Sigmoid colon (tissue), 7 donors: ENCODE measurements around the gene GNE. TPM values are rescaled to one million over a fixed set of nuclear protein-coding genes. Genes with fewer than 3 reads are reported as not detected.
"Not testable (repeated sequence)": the region's sequence is repeated elsewhere in the genome, so short reads cannot be mapped to it uniquely, and the experiment has no call there.

Source experiments
- DNase-seq: peaks from one replicate; pipeline ENCODE4 v3.0.0-alpha.2; 2019
- H3K27ac ChIP-seq, 4 donors: fragments of 200-600 bp; sonication (generic); one replicate each; pipeline ENCODE4 v1.5.1; 2016 to 2019; ENCODE audit warnings: mild to moderate bottlenecking in 1 of 4
- H3K27me3 ChIP-seq, 3 donors: fragments of 200-600 bp; sonication (generic); one replicate each; pipeline ENCODE4 v1.5.1; 2019; ENCODE audit warnings: mild to moderate bottlenecking in 1 of 3
- H3K36me3 ChIP-seq, 4 donors: fragments of 200-600 bp; sonication (generic); one replicate each; pipeline ENCODE4 v1.5.1; 2016 to 2019
- H3K4me1 ChIP-seq, 4 donors: fragments of 200-600 bp; sonication (generic); one replicate each; pipeline ENCODE4 v1.5.1; 2017 to 2019
- H3K4me3 ChIP-seq, 4 donors: fragments of 200-600 bp; sonication (generic); one replicate each; pipeline ENCODE4 v1.5.1; 2017 to 2019; ENCODE audit warnings: mild to moderate bottlenecking in 2 of 4, moderate library complexity in 1 of 4
- H3K9me3 ChIP-seq, 4 donors: fragments of 200-600 bp in 3 of 4; sonication (generic) in 3 of 4; one replicate each; pipeline versions ENCODE4 v1.5.1 to v1.6.1; 2013 to 2019
- CTCF ChIP-seq, 4 experiments: fragments of 450-650 bp in 3 of 4; fragments of 200-600 bp in 1 of 4; IDR thresholded peaks; one replicate each; pipeline ENCODE4 v1.5.1; 2016 to 2019; ENCODE audit warnings: antibody characterized with exemption in 4 of 4, mild to moderate bottlenecking in 3 of 4, moderate library complexity in 2 of 4
- EP300 ChIP-seq, 4 donors: sonication (generic); formaldehyde crosslinking; IDR thresholded peaks; one replicate each; pipeline ENCODE4 v1.6.1; 2017; ENCODE audit warnings: antibody characterized with exemption in 4 of 4
- POLR2A ChIP-seq, 2 donors: fragments of 450-650 bp; IDR thresholded peaks; one replicate each; pipeline ENCODE4 v1.6.1; 2016; ENCODE audit warnings: antibody characterized with exemption in 2 of 2, mild to moderate bottlenecking in 2 of 2, moderate library complexity in 2 of 2
- POLR2AphosphoS5 ChIP-seq, 4 donors: sonication (generic); formaldehyde crosslinking; IDR thresholded peaks; one replicate each; pipeline ENCODE4 v1.6.1; 2017; ENCODE audit warnings: antibody characterized with exemption in 4 of 4
- WGBS, 2 donors: extraction: QIAGEN DNeasy Blood & Tissue Kit; methylation state at CpG; one replicate each; pipeline ENCODE4 v1.1.7; 2013; 5-methylcytosine and 5-hydroxymethylcytosine counted together
- intact Hi-C: fragments of 100-400 bp; cut with DNase I; formaldehyde crosslinking; loops from one replicate; pipeline ENCODE4 v1.15.1; 2023
- polyA plus RNA-seq, 3 donors: library from polyadenylated mRNA; stranded (reverse); fragments of 200-250 nt; gene quantifications; one replicate each; pipeline ENCODE4 v1.2.3, GENCODE V29; 2013
- total RNA-seq, 4 donors: library from RNA; depleted of rRNA; stranded (reverse); fragments of >200 nt; gene quantifications; one replicate each; pipeline ENCODE4 v1.1.0, GENCODE V29; 2016
- donor health status: healthy with polysubstance abuse.
- donor health status: Bipolar disorder and iron deficiency.
- donor health status: healthy.

Gene GNE
- total and polyA plus RNA-seq, 7 donors, result 22.5 to 74.0 (median 28.2) TPM

DNA sequence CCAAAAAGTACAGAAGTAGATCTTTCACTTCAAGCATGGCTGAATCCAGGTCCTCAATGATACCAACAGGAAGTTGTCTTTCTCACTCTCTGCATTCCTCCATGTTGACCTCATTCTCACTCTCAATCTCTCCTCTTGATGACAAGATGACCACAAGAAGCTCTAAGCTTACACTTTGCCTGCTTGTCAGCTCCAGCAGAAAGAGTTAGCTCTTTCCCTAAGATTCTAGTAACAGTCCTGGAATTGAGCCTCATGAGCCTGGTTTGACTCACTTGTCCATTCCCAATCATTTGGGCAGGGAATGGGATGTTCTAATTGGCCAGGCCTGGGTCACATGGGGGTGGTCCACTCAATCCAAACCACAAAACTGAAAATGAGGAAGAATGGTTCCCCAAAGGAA lies 70.8 kb downstream of the GNE start:
- Histone ChIP-seq H3K9me3 (no peaks in the 10 kb centered on the region), H3K27me3 (no peaks in the 10 kb centered on the region), H3K27ac (no peak overlapping the region), H3K36me3 (no peaks in the 10 kb centered on the region), H3K4me3 (no peak overlapping the region), H3K4me1 (peaks cover 0 to 18% (median 15%) of the 10 kb centered on the region in 4 donors)
- TF ChIP-seq EP300 (IDR thresholded peaks at IDR 0.05), result no peak
- no peak for TF ChIP-seq POLR2AphosphoS5 (IDR thresholded peaks at IDR 0.05)
- no peak for TF ChIP-seq CTCF (IDR thresholded peaks at IDR 0.05)
- TF ChIP-seq POLR2A (IDR thresholded peaks at IDR 0.05), result no peak
- DNase-seq, result no peak
- intact Hi-C loops, result no loop called here

GRCh38 chr9:36180243-36180642 lies 78.0 kb downstream of the GNE start:
- H3K4me3 ChIP-seq, intact Hi-C loops, H3K27ac ChIP-seq, H3K9me3 ChIP-seq, H3K27me3 ChIP-seq, H3K36me3 ChIP-seq, H3K4me1 ChIP-seq: not testable (repeated sequence)
- 89 to 90% methylated on average over 6 of the region's 6 CpGs for WGBS, 2 donors
- peak; percentile 20 for DNase-seq

GRCh38 chr9:36177571-36177970 lies 80.7 kb downstream of the GNE start:
- WGBS, 2 donors, result 82 to 91% methylated on average over 4 of the region's 4 CpGs
- intact Hi-C loops, result no loop called here
- Histone ChIP-seq H3K36me3 (no peaks in the 10 kb centered on the region), H3K27ac (no peak overlapping the region), H3K9me3 (no peaks in the 10 kb centered on the region), H3K4me3 (no peak overlapping the region), H3K4me1 (no peaks in the 10 kb centered on the region), H3K27me3 (no peaks in the 10 kb centered on the region)
- TF ChIP-seq EP300 (IDR thresholded peaks at IDR 0.05) (no peak), CTCF (IDR thresholded peaks at IDR 0.05) (no peak), POLR2A (IDR thresholded peaks at IDR 0.05) (no peak), POLR2AphosphoS5 (IDR thresholded peaks at IDR 0.05) (no peak)
- no peak for DNase-seq

DNA sequence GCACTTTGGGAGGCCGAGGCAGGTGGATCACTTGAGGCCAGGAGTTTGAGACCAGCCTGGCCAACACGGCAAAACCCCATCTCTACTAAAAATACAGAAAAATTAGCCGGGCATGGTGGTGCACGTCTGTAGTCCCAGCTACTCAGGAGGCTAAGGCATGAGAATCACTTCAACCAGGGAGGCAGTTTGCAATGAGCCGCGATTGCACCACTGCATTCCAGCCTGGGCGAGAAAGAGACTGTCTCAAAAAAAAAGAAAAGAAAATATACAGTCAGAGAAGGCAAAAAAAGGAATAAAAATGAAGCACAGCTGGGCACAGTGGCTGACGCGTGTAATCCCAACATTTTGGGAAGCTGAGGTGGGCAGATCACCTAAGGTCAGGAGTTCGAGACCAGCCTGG lies 81.8 kb downstream of the GNE start:
- peak; percentile 26 for DNase-seq
- intact Hi-C loops, H3K27ac ChIP-seq, H3K4me3 ChIP-seq, H3K4me1 ChIP-seq, H3K36me3 ChIP-seq, H3K27me3 ChIP-seq, H3K9me3 ChIP-seq: not testable (repeated sequence)
- 95 to 97% methylated on average over 10 of the region's 10 CpGs for WGBS, 2 donors

GRCh38 chr9:36175209-36175608 lies 83.0 kb downstream of the GNE start:
- H3K4me1 ChIP-seq, intact Hi-C loops, H3K27ac ChIP-seq: not testable (repeated sequence)

DNA sequence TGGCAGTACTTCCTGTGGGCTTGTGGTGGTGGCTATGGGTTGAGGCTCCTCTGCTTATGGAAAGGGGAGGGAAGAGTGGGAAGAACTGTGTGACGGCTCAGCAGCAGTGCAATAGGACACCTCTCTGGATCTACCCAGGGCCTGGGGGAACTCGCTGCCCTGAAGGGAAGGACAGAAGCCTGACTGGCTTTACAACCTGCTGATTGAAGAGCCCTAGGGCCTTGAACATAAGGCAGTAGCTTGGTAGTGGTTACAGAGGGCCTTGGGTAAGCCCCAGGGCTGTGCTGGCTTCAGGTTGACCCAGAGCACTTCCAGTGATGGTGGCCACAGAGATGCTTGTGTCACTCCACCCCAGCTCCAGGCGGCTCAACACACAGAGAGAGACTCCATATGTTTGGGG lies 83.5 kb downstream of the GNE start:
- Histone ChIP-seq H3K9me3 (no peaks in the 10 kb centered on the region), H3K4me3 (no peak overlapping the region), H3K36me3 (no peaks in the 10 kb centered on the region), H3K4me1 (no peaks in the 10 kb centered on the region), H3K27me3 (no peaks in the 10 kb centered on the region), H3K27ac (no peak overlapping the region)
- TF ChIP-seq EP300 (IDR thresholded peaks at IDR 0.05), result no peak
- no peak for TF ChIP-seq POLR2AphosphoS5 (IDR thresholded peaks at IDR 0.05)
- TF ChIP-seq POLR2A (IDR thresholded peaks at IDR 0.05), result no peak
- TF ChIP-seq CTCF (IDR thresholded peaks at IDR 0.05), result no peak
- WGBS, 2 donors, result 86% methylated on average over 3 of the region's 3 CpGs
- intact Hi-C loops, result no loop called here
- no peak for DNase-seq

More at GRCh38 chr9:36175209-36175608, 83.0 kb downstream of the GNE start:
- H3K4me3 ChIP-seq, H3K9me3 ChIP-seq, H3K27me3 ChIP-seq, DNase-seq, H3K36me3 ChIP-seq: not testable (repeated sequence)
- 93% methylated on average over 3 of the region's 3 CpGs for WGBS, 2 donors
